ENCODE measurements around the gene SNAI3.
"Not testable (repeated sequence)": the region's sequence is repeated elsewhere in the genome, so short reads cannot be mapped to it uniquely, and the experiment has no call there.

- not testable (repeated sequence) for TF ChIP-seq CTCF (conservative IDR thresholded peaks at IDR 0.05; ENCODE audit: low read length); EZH2phosphoT487 (IDR thresholded peaks at IDR 0.05; ENCODE audit: borderline replicate concordance)
These were observed 16.8 kb downstream of the SNAI3 start for GRCh38 chr16:88669493-88669892.
